Measurements from ENCODE around the gene HDDC3.

HDDC3 gene

GRCh38 chr15:90947577-90948357 is 15.4 kb upstream of the HDDC3 start:
- Histone ChIP-seq H4K20me1 (ENCODE audit: insufficient read depth, low read length, poor library complexity, severe bottlenecking) (no peaks in the 10 kb centered on the region), H3K9me2 (replicated peaks; ENCODE audit: low read depth, low read length) (no peaks in the 10 kb centered on the region), H3K4me1 (ENCODE audit: insufficient read depth, low read length, poor library complexity, severe bottlenecking) (peaks cover 7% of the 10 kb centered on the region), H2AFZ (ENCODE audit: low read length) (no peak overlapping the region), H3K9me3 (ENCODE audit: insufficient read depth, low read depth, low read length) (no peaks in the 10 kb centered on the region), H3K9ac (ENCODE audit: low read depth, low read length, poor library complexity, severe bottlenecking) (no peak overlapping the region), H3K4me2 (ENCODE audit: low read depth, low read length, poor library complexity, severe bottlenecking) (no peak overlapping the region), H3K36me3 (ENCODE audit: insufficient read depth, low read length) (peaks cover 62% of the 10 kb centered on the region; the same call in 1 of the 2 replicates), H3K79me2 (ENCODE audit: insufficient read depth, low read length) (no peaks in the 10 kb centered on the region), H3K4me3 (ENCODE audit: low read length, poor library complexity, severe bottlenecking) (no peak overlapping the region), H3K27me3 (ENCODE audit: insufficient read depth, low read length, poor library complexity, severe bottlenecking) (no peaks in the 10 kb centered on the region), H3F3A (ENCODE audit: low read depth) (no peaks in the 10 kb centered on the region)
- TF ChIP-seq EZH2phosphoT487 (IDR thresholded peaks at IDR 0.05; ENCODE audit: borderline replicate concordance): no peak
- TF ChIP-seq, protein P1, sequence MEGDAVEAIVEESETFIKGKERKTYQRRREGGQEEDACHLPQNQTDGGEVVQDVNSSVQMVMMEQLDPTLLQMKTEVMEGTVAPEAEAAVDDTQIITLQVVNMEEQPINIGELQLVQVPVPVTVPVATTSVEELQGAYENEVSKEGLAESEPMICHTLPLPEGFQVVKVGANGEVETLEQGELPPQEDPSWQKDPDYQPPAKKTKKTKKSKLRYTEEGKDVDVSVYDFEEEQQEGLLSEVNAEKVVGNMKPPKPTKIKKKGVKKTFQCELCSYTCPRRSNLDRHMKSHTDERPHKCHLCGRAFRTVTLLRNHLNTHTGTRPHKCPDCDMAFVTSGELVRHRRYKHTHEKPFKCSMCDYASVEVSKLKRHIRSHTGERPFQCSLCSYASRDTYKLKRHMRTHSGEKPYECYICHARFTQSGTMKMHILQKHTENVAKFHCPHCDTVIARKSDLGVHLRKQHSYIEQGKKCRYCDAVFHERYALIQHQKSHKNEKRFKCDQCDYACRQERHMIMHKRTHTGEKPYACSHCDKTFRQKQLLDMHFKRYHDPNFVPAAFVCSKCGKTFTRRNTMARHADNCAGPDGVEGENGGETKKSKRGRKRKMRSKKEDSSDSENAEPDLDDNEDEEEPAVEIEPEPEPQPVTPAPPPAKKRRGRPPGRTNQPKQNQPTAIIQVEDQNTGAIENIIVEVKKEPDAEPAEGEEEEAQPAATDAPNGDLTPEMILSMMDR (conservative IDR thresholded peaks at IDR 0.05; ENCODE audit: low read length): no peak

GRCh38 chr15:90946941-90947576 is 14.7 kb upstream of the HDDC3 start:
- no peaks in the 10 kb centered on the region for H3K9me3 ChIP-seq (ENCODE audit: insufficient read depth, low read depth, low read length)
- H3K36me3 ChIP-seq (ENCODE audit: insufficient read depth, low read length): peaks cover 64% of the 10 kb centered on the region; the same call in 1 of the 2 replicates
- no peaks in the 10 kb centered on the region for H3K79me2 ChIP-seq (ENCODE audit: insufficient read depth, low read length)
- H3K9ac ChIP-seq (ENCODE audit: low read depth, low read length, poor library complexity, severe bottlenecking): no peak overlapping the region
- H3K9me2 ChIP-seq (replicated peaks; ENCODE audit: low read depth, low read length): no peaks in the 10 kb centered on the region
- no peak overlapping the region for H3K4me2 ChIP-seq (ENCODE audit: low read depth, low read length, poor library complexity, severe bottlenecking)
- H3F3A ChIP-seq (ENCODE audit: low read depth): no peaks in the 10 kb centered on the region
- H3K4me1 ChIP-seq (ENCODE audit: insufficient read depth, low read length, poor library complexity, severe bottlenecking): peaks cover 7% of the 10 kb centered on the region
- no peak overlapping the region for H3K4me3 ChIP-seq (ENCODE audit: low read length, poor library complexity, severe bottlenecking)
- no peak overlapping the region for H2AFZ ChIP-seq (ENCODE audit: low read length)
- no peaks in the 10 kb centered on the region for H4K20me1 ChIP-seq (ENCODE audit: insufficient read depth, low read length, poor library complexity, severe bottlenecking)
- TF ChIP-seq, protein P1 (conservative IDR thresholded peaks at IDR 0.05; ENCODE audit: low read length): no peak
- no peak for TF ChIP-seq EZH2phosphoT487 (IDR thresholded peaks at IDR 0.05; ENCODE audit: borderline replicate concordance)
- no peaks in the 10 kb centered on the region for H3K27me3 ChIP-seq (ENCODE audit: insufficient read depth, low read length, poor library complexity, severe bottlenecking)

DNA sequence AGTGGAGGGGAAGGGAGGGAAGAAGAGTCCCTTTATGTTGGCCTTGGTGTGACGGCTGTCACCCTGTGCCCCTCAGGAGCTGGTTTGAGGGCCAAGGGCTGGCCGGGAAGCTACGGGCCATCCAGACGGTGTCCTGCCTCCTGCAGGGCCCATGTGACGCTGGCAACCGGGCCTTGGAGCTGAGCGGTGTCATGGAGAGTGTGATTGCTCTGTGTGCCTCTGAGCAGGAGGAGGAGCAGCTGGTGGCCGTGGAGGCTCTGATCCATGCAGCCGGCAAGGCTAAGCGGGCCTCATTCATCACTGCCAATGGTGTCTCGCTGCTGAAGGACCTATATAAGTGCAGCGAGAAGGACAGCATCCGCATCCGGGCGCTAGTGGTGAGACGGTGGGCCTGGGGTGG is 14.2 kb upstream of the HDDC3 start:
- Histone ChIP-seq H3F3A (ENCODE audit: low read depth) (no peaks in the 10 kb centered on the region), H3K9me3 (ENCODE audit: insufficient read depth, low read depth, low read length) (no peaks in the 10 kb centered on the region), H3K4me1 (ENCODE audit: insufficient read depth, low read length, poor library complexity, severe bottlenecking) (peaks cover 7% of the 10 kb centered on the region), H3K9ac (ENCODE audit: low read depth, low read length, poor library complexity, severe bottlenecking) (no peak overlapping the region), H3K4me3 (ENCODE audit: low read length, poor library complexity, severe bottlenecking) (no peak overlapping the region), H2AFZ (ENCODE audit: low read length) (no peak overlapping the region), H3K4me2 (ENCODE audit: low read depth, low read length, poor library complexity, severe bottlenecking) (no peak overlapping the region), H3K36me3 (ENCODE audit: insufficient read depth, low read length) (peaks cover 61% of the 10 kb centered on the region; the same call in 1 of the 2 replicates), H4K20me1 (ENCODE audit: insufficient read depth, low read length, poor library complexity, severe bottlenecking) (no peaks in the 10 kb centered on the region), H3K27me3 (ENCODE audit: insufficient read depth, low read length, poor library complexity, severe bottlenecking) (no peaks in the 10 kb centered on the region), H3K79me2 (ENCODE audit: insufficient read depth, low read length) (no peaks in the 10 kb centered on the region), H3K9me2 (replicated peaks; ENCODE audit: low read depth, low read length) (no peaks in the 10 kb centered on the region)
- TF ChIP-seq, protein P1 (conservative IDR thresholded peaks at IDR 0.05; ENCODE audit: low read length): no peak
- no peak for TF ChIP-seq EZH2phosphoT487 (IDR thresholded peaks at IDR 0.05; ENCODE audit: borderline replicate concordance)
